ENCODE results near the gene KDM4B. TPM values are rescaled to one million over a fixed set of nuclear protein-coding genes. Genes with fewer than 3 reads are reported as not detected.

KDM4B gene
- total RNA-seq, 4 donors from 2014 or later, result 26.0 to 51.2 (median 34.2) TPM

GRCh38 chr19:5066768-5067167 lies 97.9 kb downstream of the KDM4B start:
- no peak for DNase-seq (ENCODE audit: extremely low spot score)
- H3K4me1 ChIP-seq, result peaks cover 0 to 8% (median 2%) of the 10 kb centered on the region in 4 donors
- no peak for TF ChIP-seq EP300 (IDR thresholded peaks at IDR 0.05)
- TF ChIP-seq POLR2AphosphoS5 (IDR thresholded peaks at IDR 0.05), result no peak
- no peak for TF ChIP-seq POLR2A (IDR thresholded peaks at IDR 0.05; ENCODE audit: low read depth)
- TF ChIP-seq CTCF (IDR thresholded peaks at IDR 0.05), result no peak
- H3K9me3 ChIP-seq, result peaks cover 0 to 10% (median 0%) of the 10 kb centered on the region in 4 donors
- intact Hi-C loops (cut with DNase I), result no loop called here
- H3K36me3 ChIP-seq, result peaks cover 24 to 77% (median 61%) of the 10 kb centered on the region in 4 donors
- no peak overlapping the region for H3K27ac ChIP-seq (replicated peaks in 1 of 4)
- H3K27me3 ChIP-seq, result no peaks in the 10 kb centered on the region
- 92% methylated on average over 2 of the region's 14 CpGs for WGBS
- no peak overlapping the region for H3K4me3 ChIP-seq

GRCh38 chr19:5067678-5068077 lies 98.8 kb downstream of the KDM4B start:
- no peak overlapping the region for H3K4me3 ChIP-seq
- H3K4me1 ChIP-seq, result peaks cover 0 to 15% (median 2%) of the 10 kb centered on the region in 4 donors
- H3K27ac ChIP-seq (replicated peaks in 1 of 4), result no peak overlapping the region
- WGBS, result 74% methylated on average over 12 of the region's 12 CpGs
- intact Hi-C loops (cut with DNase I), result no loop called here
- DNase-seq (ENCODE audit: extremely low spot score), result no peak
- H3K36me3 ChIP-seq, result peaks cover 16 to 77% (median 56%) of the 10 kb centered on the region in 4 donors
- peaks cover 0 to 5% (median 0%) of the 10 kb centered on the region in 4 donors for H3K9me3 ChIP-seq
- no peak for TF ChIP-seq POLR2AphosphoS5 (IDR thresholded peaks at IDR 0.05)
- no peak for TF ChIP-seq POLR2A (IDR thresholded peaks at IDR 0.05; ENCODE audit: low read depth)
- no peak for TF ChIP-seq CTCF (IDR thresholded peaks at IDR 0.05)
- TF ChIP-seq EP300 (IDR thresholded peaks at IDR 0.05), result no peak
- no peaks in the 10 kb centered on the region for H3K27me3 ChIP-seq

GRCh38 chr19:5068233-5069072 lies 99.5 kb downstream of the KDM4B start:
- no peak for TF ChIP-seq CTCF (IDR thresholded peaks at IDR 0.05)
- H3K36me3 ChIP-seq, result peaks cover 12 to 77% (median 56%) of the 10 kb centered on the region in 4 donors
- no peaks in the 10 kb centered on the region for H3K27me3 ChIP-seq
- no peaks in the 10 kb centered on the region for H3K9me3 ChIP-seq
- WGBS, result 91% methylated on average over 39 of the region's 39 CpGs
- intact Hi-C loops (cut with DNase I), result no loop called here
- no peak for DNase-seq (ENCODE audit: extremely low spot score)
- H3K27ac ChIP-seq (replicated peaks in 1 of 4), result no peak overlapping the region
- H3K4me1 ChIP-seq, result peaks cover 0 to 15% (median 2%) of the 10 kb centered on the region in 4 donors
- H3K4me3 ChIP-seq, result no peak overlapping the region

- WGBS, result 94% methylated on average over 17 of the region's 17 CpGs
- no peak overlapping the region for H3K27ac ChIP-seq (replicated peaks in 1 of 4)
- peaks cover 11 to 75% (median 54%) of the 10 kb centered on the region in 4 donors for H3K36me3 ChIP-seq
- intact Hi-C loops (cut with DNase I), result no loop called here
- no peak overlapping the region for H3K4me3 ChIP-seq
- DNase-seq (ENCODE audit: extremely low spot score), result no peak
- no peaks in the 10 kb centered on the region for H3K9me3 ChIP-seq
- TF ChIP-seq CTCF (IDR thresholded peaks at IDR 0.05) (no peak), POLR2AphosphoS5 (IDR thresholded peaks at IDR 0.05) (no peak), EP300 (IDR thresholded peaks at IDR 0.05) (no peak), POLR2A (IDR thresholded peaks at IDR 0.05; ENCODE audit: low read depth) (no peak)
- H3K4me1 ChIP-seq, result peaks cover 0 to 20% (median 3%) of the 10 kb centered on the region in 4 donors
- H3K27me3 ChIP-seq, result no peaks in the 10 kb centered on the region
Measured at GRCh38 chr19:5070331-5070730, 101.4 kb downstream of the KDM4B start.

All from esophagus muscularis mucosa (tissue), 4 donors.